Inflammatory macrophage treated with lipopolysaccharide for 4 hours (primary cell): ENCODE results near the gene KIAA1549.
"Not testable (repeated sequence)": the region's sequence is repeated elsewhere in the genome, so short reads cannot be mapped to it uniquely, and the experiment has no call there.

Source experiments
- DNase-seq: peaks from one replicate; pipeline ENCODE4 v3.0.0-alpha.2; 2020

KIAA1549 gene

DNA sequence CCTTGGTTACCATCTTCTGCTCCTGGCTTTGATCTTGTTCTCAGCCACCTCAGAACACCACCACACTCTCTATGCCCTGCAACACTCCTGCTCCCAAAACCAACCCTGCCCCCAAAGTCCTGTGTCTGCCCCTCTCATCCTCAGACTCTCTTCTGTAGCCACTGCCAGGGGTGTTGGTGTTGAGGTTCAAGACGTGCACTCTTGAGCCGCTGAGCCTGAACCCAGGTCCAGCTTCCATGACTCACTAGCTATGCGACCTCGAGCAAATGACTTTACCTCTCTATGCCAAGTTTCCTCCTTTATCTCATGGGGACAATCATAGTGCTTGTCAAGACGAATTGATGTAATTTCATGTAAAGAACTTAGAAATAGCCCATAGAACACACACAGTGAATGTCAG, 182.4 kb downstream of the KIAA1549 start:
- no peak for DNase-seq

DNA sequence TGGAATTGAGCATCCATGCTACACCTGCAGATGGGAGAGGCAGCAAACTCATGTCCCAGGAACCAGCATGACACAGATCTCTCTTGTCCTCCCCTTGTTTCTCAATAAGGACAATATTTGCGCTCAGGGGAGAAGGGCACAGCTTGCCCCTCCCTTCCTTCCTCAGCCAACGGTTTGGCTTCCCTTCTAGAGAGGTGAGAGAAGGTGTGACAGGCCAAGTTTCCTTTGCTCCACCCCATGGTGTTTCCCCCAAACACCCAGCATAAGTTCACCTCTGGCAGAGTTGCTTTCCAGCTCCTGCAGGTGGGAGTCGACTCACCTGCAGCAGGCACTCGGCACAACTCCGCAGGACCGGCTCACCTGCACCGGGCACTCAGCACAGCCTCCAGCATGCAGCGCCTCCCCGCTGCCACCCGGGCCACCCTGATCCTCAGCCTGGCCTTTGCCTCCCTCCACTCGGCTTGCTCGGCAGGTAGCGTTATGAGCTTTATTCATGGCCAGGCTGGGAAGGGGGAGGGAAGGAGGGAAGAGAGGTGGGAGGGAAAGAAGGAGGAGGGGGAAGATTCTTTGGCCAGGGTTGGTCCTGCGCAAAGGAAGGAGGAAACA, 183.4 kb downstream of the KIAA1549 start, which contains the start of the genes ATP6V0A4 and TMEM213:
TSS of gene ATP6V0A4 (minus strand) at position 482 of the 606 bp plus-strand sequence. CDS start 26,949 bp downstream, outside the sequence.
TSS of gene TMEM213 (plus strand) at position 280 of the 606 bp plus-strand sequence. CDS start at position 391, 111 bp downstream.
- DNase-seq: no peak

DNA sequence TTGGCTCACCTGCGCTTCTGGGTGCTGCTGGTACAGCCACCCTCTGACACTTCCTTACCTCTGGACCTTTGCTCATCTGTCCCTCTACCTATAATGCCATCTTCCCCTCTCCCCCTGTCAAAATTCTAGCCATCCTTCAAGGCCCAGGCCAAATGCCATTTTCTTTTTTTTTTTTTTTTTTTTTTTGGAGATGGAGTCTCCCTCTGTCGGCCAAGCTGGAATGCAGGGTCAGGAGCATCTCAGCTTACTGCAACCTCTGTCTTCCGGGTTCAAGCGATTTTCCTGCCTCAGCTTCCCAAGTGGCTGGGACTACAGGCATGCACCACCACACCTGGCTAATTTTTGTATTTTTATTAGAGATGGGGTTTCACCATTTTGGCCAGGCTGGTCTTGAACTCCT, 184.1 kb downstream of the KIAA1549 start:
- not testable (repeated sequence) for DNase-seq

DNA sequence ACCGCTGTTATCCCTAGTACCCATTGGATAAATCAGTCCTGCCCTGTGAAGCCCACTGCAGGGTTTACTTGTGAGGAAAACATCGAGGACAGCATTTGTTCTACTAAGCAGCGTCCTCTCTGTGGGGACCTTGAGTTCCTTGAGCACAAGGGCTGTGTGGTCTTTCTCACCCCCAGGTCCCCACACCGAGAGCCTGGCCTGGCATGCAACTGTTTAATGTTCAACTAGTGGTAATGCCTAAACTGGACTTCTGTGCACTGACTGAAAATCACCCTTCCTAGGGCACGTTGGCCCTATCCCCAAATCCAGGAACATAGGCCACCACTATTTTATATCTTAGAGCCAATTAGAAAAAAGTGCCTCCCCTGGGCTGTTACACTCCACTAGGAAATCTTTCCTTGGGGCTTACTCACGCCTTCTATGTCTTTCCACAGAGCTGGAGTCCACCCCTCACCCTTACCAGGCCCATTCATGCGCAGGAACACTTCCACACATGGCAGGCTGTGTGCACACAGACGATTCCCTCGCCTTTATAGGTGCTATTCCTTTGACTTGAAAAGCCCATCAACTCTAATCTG, 185.1 kb downstream of the KIAA1549 start:
- no peak for DNase-seq

DNA sequence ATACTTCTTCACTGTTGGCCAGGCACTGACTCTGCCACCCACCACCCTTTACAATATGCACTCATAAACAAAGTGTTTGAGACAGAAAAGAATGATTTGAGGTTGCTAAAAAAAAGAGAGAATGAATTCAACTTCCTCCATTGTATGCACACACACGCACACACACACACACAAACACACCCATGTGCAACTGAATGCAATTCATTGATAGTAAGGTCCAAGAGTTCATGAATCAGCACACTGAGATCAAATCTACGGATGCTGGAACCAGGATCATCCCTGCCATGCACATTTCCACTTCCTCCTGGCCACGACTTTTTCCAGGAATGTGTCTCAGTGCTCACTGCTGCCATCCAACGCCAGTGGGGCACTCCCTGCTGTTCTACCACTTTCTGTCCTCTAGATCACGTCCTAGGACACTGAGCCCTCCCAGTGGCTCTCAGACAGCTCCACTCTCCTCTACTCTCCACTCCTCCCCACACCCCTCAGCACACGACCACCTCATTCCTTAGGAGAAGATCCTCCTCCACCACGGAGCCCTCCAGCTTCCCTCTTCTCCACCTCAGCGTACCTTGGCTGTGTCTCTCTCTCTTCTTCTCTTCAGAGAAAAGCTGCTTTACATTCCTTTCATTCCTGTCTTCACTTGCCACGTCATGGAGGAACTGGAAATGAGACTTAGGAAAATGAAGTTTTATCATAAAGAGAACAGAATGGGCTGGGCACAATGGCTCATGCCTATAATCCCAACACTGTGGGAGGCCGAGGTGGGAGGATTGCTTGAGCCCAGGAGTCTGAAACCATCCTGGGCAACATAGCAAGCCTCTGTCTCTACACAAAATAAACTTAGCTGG, 195.4 kb downstream of the KIAA1549 start:
- no peak for DNase-seq

DNA sequence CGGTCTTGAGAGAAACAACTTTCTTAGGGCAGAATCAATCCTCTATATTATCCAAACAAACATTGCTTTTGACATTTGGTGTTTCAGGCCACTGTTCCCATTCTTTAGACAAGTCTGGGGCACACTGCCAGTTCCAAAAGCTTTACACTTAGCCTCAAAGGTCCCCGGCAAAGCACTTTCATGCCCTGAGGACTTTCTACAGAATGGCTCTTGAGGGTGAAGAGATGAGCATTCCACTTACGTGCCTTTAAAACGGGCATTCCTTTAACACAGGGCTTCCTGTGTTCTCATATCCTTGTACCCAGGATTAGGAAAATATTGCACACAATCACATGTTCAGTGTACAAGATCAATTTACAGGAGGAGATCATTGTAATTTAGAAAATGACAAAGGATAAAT, 196.5 kb downstream of the KIAA1549 start:
- DNase-seq: no peak
